ENCODE measurements around the gene DAZAP2. TPM values are rescaled to one million over a fixed set of nuclear protein-coding genes. Genes with fewer than 3 reads are reported as not detected.

DAZAP2 gene
- total RNA-seq, 4 donors from 2014 or later = 162 to 256 (median 236) TPM

- no peak for TF ChIP-seq CTCF (IDR thresholded peaks at IDR 0.05; ENCODE audit: low read depth)
Measured at GRCh38 chr12:51262758-51263177, 24.1 kb downstream of the DAZAP2 start.

- no peak for TF ChIP-seq CTCF (IDR thresholded peaks at IDR 0.05; ENCODE audit: low read depth)
Measured at GRCh38 chr12:51263341-51263740, 24.7 kb downstream of the DAZAP2 start.

- TF ChIP-seq CTCF (IDR thresholded peaks at IDR 0.05; ENCODE audit: low read depth) = no peak
Measured at GRCh38 chr12:51264297-51264696, 25.7 kb downstream of the DAZAP2 start.

- TF ChIP-seq CTCF (IDR thresholded peaks at IDR 0.05; ENCODE audit: low read depth) = no peak
Measured at GRCh38 chr12:51265024-51265423, 26.4 kb downstream of the DAZAP2 start.

- TF ChIP-seq CTCF (IDR thresholded peaks at IDR 0.05; ENCODE audit: low read depth) = no peak
Measured at GRCh38 chr12:51269174-51270066, 30.8 kb downstream of the DAZAP2 start.

- no peak for TF ChIP-seq CTCF (IDR thresholded peaks at IDR 0.05; ENCODE audit: low read depth)
Measured at GRCh38 chr12:51270067-51270950, 31.7 kb downstream of the DAZAP2 start, which contains the start of gene SMAGP. SMAGP (minus strand) TSS chr12:51270415; CDS start chr12:51269278, 1,137 bp downstream.

All from subcutaneous adipose tissue (tissue), 4 donors.